ENCODE data around the gene TSPAN9.

GRCh38 chr12:3289702-3290101, 212.5 kb downstream of the TSPAN9 start:
- TF ChIP-seq SREBF2 (IDR thresholded peaks at IDR 0.05): no peak
- no peak for TF ChIP-seq CEBPB (IDR thresholded peaks at IDR 0.05)
- TF ChIP-seq CTCF (IDR thresholded peaks at IDR 0.05): no peak
- TF ChIP-seq RARB (CRISPR knock-in tag; IDR thresholded peaks at IDR 0.05): no peak
- TF ChIP-seq HES2 (IDR thresholded peaks at IDR 0.05): no peak
- no peak for TF ChIP-seq PBX3 (IDR thresholded peaks at IDR 0.05)
- no peak for TF ChIP-seq ZFP36 (IDR thresholded peaks at IDR 0.05; ENCODE audit: borderline replicate concordance, partially characterized antibody)
- no peak for TF ChIP-seq NR3C1 (IDR thresholded peaks at IDR 0.05)
- TF ChIP-seq ELK1 (IDR thresholded peaks at IDR 0.05; ENCODE audit: low read depth, low read length): no peak
